Hepatocyte (in vitro differentiated cells): ENCODE data around the gene URB2. TPM values are rescaled to one million over a fixed set of nuclear protein-coding genes. Genes with fewer than 3 reads are reported as not detected.

Experiments used
- DNase-seq: peaks from one replicate; pipeline ENCODE4 v3.0.0-alpha.2; 2016; ENCODE audit warnings: low spot score
- H2AFZ ChIP-seq: fragments of 200-600 bp; sonication (generic); 2 replicates; pipeline ENCODE4 v1.6.0; 2016; ENCODE audit warnings: antibody characterized with exemption, mild to moderate bottlenecking
- H3K27ac ChIP-seq: fragments of 200-600 bp; sonication (generic); 2 replicates; pipeline ENCODE4 v1.5.1; 2016; ENCODE audit warnings: mild to moderate bottlenecking
- H3K27me3 ChIP-seq: fragments of 200-600 bp; sonication (generic); 2 replicates; pipeline ENCODE4 v1.6.1; 2016
- H3K36me3 ChIP-seq: fragments of 200-600 bp; sonication (generic); replicated peaks from 2 replicates; pipeline ENCODE4 v1.5.1; 2016; ENCODE audit warnings: low read depth; ENCODE audit not compliant: insufficient read depth
- H3K4me1 ChIP-seq: fragments of 200-600 bp; sonication (generic); 2 replicates; pipeline ENCODE4 v1.5.1; 2016; ENCODE audit warnings: mild to moderate bottlenecking, moderate library complexity; ENCODE audit not compliant: insufficient read depth
- H3K4me2 ChIP-seq: fragments of 200-600 bp; sonication (generic); 2 replicates; pipeline ENCODE4 v1.6.0; 2016
- H3K4me3 ChIP-seq: fragments of 200-600 bp; sonication (generic); 2 replicates; pipeline ENCODE4 v1.5.1; 2016; ENCODE audit warnings: mild to moderate bottlenecking
- H3K79me2 ChIP-seq: fragments of 200-600 bp; sonication (generic); 2 replicates; pipeline ENCODE4 v1.6.0; 2017; ENCODE audit warnings: mild to moderate bottlenecking
- H3K9me2 ChIP-seq: fragments of 200-600 bp; sonication (generic); replicated peaks from 2 replicates; pipeline ENCODE4 v1.6.0; 2017; ENCODE audit warnings: mild to moderate bottlenecking; ENCODE audit not compliant: insufficient read depth
- H3K9me3 ChIP-seq: fragments of 200-600 bp; sonication (generic); 2 replicates; pipeline ENCODE4 v1.5.1; 2016; ENCODE audit warnings: low read depth, mild to moderate bottlenecking
- H4K20me1 ChIP-seq: fragments of 200-600 bp; sonication (generic); 2 replicates; pipeline ENCODE4 v1.6.0; 2016; ENCODE audit warnings: mild to moderate bottlenecking; ENCODE audit not compliant: insufficient read depth, poor library complexity, severe bottlenecking
- EZH2 ChIP-seq: fragments of 200-600 bp; sonication (generic); IDR thresholded peaks from 2 replicates; pipeline ENCODE4 v1.6.1; 2016; ENCODE audit warnings: antibody characterized with exemption, mild to moderate bottlenecking, borderline replicate concordance
- EZH2phosphoT487 ChIP-seq: fragments of 200-600 bp; sonication (generic); IDR thresholded peaks from one replicate; pipeline ENCODE4 v1.6.1; 2018; ENCODE audit warnings: antibody characterized with exemption, mild to moderate bottlenecking, low read depth, moderate library complexity; ENCODE audit not compliant: unreplicated experiment, severe bottlenecking
- WGBS: methylation state at CpG from one replicate; pipeline ENCODE4 v1.1.6; 2016; ENCODE audit warnings: low lambda C conversion rate; ENCODE audit errors: missing lambda C conversion rate; 5-methylcytosine and 5-hydroxymethylcytosine counted together
- polyA plus RNA-seq: library from polyadenylated mRNA; unstranded; fragments of >200 nt; fragmentation: Nextera tagmentation; extraction: Ambion mirVana; gene quantifications from 2 replicates; pipeline ENCODE4 v1.2.1, GENCODE V29; 2016
- total RNA-seq: library from RNA; depleted of rRNA; stranded (reverse); fragments of >200 nt; gene quantifications from 2 replicates; pipeline ENCODE4 v1.2.3, GENCODE V29; 2014
- TF ChIP-seq, protein P1 (sequence below): fragments of 200-600 bp; sonication (generic); IDR thresholded peaks from 2 replicates; pipeline ENCODE4 v1.5.1; 2016; ENCODE audit warnings: antibody characterized with exemption, mild to moderate bottlenecking; ENCODE audit not compliant: poor library complexity

URB2 gene
- total and polyA plus RNA-seq, 2 experiments from 2014 or later, result 4.6 to 12.4 TPM

DNA sequence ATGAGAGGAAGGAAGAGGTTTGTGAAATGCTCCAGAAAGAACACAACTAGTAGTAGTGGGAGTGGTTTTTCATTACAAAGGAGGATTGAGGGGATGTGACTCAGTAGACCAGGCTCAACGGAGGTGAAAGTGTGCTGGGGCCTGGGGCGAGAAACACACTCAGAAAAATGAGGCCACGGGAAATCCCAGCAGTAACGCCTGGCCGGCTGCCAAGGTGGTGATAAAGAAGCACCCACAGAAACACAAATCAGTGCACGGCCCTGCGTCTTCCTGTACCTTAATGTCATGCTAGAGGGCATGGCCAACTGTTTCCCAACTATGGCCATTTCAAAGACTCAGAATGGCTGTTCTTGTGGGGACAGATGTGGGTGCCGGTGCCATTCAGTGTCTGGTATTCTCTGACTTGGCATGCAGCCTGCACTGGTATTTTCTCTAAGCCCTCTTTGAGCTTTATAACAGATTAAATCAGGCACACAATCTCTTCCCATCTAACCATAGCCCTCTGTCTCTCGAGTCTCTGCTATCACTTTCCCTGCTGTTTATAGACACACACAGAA, 38.2 kb downstream of the URB2 start:
- no peak overlapping the region for H2AFZ ChIP-seq
- TF ChIP-seq, protein P1, sequence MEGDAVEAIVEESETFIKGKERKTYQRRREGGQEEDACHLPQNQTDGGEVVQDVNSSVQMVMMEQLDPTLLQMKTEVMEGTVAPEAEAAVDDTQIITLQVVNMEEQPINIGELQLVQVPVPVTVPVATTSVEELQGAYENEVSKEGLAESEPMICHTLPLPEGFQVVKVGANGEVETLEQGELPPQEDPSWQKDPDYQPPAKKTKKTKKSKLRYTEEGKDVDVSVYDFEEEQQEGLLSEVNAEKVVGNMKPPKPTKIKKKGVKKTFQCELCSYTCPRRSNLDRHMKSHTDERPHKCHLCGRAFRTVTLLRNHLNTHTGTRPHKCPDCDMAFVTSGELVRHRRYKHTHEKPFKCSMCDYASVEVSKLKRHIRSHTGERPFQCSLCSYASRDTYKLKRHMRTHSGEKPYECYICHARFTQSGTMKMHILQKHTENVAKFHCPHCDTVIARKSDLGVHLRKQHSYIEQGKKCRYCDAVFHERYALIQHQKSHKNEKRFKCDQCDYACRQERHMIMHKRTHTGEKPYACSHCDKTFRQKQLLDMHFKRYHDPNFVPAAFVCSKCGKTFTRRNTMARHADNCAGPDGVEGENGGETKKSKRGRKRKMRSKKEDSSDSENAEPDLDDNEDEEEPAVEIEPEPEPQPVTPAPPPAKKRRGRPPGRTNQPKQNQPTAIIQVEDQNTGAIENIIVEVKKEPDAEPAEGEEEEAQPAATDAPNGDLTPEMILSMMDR, result no peak
- TF ChIP-seq EZH2phosphoT487 (no peak), EZH2 (no peak)
- H3K36me3 ChIP-seq, result no peaks in the 10 kb centered on the region
- H3K79me2 ChIP-seq, result no peaks in the 10 kb centered on the region
- no peak overlapping the region for H3K4me3 ChIP-seq
- no peak overlapping the region for H3K27ac ChIP-seq
- H3K4me1 ChIP-seq, result no peaks in the 10 kb centered on the region
- H3K27me3 ChIP-seq, result no peaks in the 10 kb centered on the region
- DNase-seq, result peak; percentile 25
- no peaks in the 10 kb centered on the region for H3K9me2 ChIP-seq
- WGBS, result 77% methylated on average over 9 of the region's 9 CpGs
- no peaks in the 10 kb centered on the region for H3K9me3 ChIP-seq
- H4K20me1 ChIP-seq, result no peaks in the 10 kb centered on the region
- H3K4me2 ChIP-seq, result no peak overlapping the region

DNA sequence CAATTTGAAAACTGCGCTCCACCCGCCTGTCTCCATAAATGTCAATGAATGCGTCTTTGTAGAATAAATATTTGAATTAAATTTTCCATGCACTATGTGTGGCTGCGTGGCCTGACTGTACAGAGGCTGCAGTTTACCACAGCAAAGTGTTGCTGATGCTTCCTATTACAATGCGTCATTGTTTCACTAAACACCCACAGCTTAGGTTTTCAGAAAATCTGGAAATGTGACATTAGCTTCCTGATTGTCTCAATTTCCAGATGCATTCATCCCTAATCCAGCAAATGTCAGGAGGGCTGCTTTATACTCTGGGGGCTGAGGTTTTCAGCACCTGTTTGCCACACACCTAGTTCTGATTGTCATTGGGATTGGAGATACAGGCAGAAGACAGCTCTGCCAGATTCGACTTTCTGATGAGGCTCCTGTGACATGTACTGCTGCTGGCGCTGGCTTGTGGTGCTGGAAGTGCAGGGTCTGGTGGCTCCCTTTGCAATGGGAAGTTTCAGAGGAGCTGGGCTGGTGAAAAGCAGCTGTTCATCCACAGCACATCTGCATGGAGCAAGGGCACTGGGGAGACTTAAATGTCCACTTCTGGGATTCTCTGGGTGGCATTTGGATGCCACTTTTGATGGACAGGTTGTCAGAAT, 40.0 kb downstream of the URB2 start:
- H3K36me3 ChIP-seq, result no peaks in the 10 kb centered on the region
- no peaks in the 10 kb centered on the region for H3K9me2 ChIP-seq
- no peaks in the 10 kb centered on the region for H3K79me2 ChIP-seq
- TF ChIP-seq EZH2phosphoT487 (no peak), EZH2 (no peak)
- TF ChIP-seq, protein P1, result no peak
- H4K20me1 ChIP-seq, result no peaks in the 10 kb centered on the region
- 95% methylated on average over 7 of the region's 7 CpGs for WGBS
- no peak overlapping the region for H3K4me2 ChIP-seq
- no peaks in the 10 kb centered on the region for H3K9me3 ChIP-seq
- H3K4me1 ChIP-seq, result no peaks in the 10 kb centered on the region
- no peak overlapping the region for H3K4me3 ChIP-seq
- H3K27ac ChIP-seq, result no peak overlapping the region
- H2AFZ ChIP-seq, result no peak overlapping the region
- H3K27me3 ChIP-seq, result no peaks in the 10 kb centered on the region
- DNase-seq, result no peak

DNA sequence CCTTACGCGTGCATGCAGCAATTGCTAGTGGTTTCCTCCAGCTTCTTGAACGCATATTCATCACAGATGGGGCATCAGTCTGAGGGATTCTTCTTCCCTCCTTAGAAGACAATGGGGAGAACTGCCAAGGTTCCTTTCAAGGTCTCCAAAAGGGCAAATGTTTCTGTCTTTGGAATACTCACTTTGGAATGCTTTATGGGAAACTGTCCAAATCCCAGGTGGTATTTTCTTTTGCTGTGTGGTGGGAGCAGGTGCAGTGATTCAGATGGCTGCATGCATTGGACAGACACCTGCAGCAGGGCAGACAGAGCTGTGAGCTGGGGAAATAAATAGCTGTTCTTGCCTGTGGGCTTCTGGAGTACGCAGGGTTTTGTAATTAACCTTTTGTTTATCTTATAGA, 40.5 kb downstream of the URB2 start:
- no peaks in the 10 kb centered on the region for H3K79me2 ChIP-seq
- 77% methylated on average over 4 of the region's 4 CpGs for WGBS

More for the DNA sequence above, 40.5 kb downstream of the URB2 start:
- no peak overlapping the region for H2AFZ ChIP-seq
- no peaks in the 10 kb centered on the region for H3K9me2 ChIP-seq
- no peak for DNase-seq
- H3K4me1 ChIP-seq, result no peaks in the 10 kb centered on the region
- H3K4me3 ChIP-seq, result no peak overlapping the region
- H4K20me1 ChIP-seq, result no peaks in the 10 kb centered on the region
- no peaks in the 10 kb centered on the region for H3K9me3 ChIP-seq
- TF ChIP-seq, protein P1, result no peak
- TF ChIP-seq EZH2phosphoT487 (no peak), EZH2 (no peak)
- H3K4me2 ChIP-seq, result no peak overlapping the region
- no peaks in the 10 kb centered on the region for H3K27me3 ChIP-seq
- no peaks in the 10 kb centered on the region for H3K36me3 ChIP-seq
- H3K27ac ChIP-seq, result no peak overlapping the region
